NAMALWA (cell line): ENCODE measurements around the gene DNAH17.

Experiments
- DNase-seq: peaks from one replicate; pipeline ENCODE4 v3.0.0-alpha.2; 2015; ENCODE audit warnings: low spot score

The DNAH17 gene, protein sequence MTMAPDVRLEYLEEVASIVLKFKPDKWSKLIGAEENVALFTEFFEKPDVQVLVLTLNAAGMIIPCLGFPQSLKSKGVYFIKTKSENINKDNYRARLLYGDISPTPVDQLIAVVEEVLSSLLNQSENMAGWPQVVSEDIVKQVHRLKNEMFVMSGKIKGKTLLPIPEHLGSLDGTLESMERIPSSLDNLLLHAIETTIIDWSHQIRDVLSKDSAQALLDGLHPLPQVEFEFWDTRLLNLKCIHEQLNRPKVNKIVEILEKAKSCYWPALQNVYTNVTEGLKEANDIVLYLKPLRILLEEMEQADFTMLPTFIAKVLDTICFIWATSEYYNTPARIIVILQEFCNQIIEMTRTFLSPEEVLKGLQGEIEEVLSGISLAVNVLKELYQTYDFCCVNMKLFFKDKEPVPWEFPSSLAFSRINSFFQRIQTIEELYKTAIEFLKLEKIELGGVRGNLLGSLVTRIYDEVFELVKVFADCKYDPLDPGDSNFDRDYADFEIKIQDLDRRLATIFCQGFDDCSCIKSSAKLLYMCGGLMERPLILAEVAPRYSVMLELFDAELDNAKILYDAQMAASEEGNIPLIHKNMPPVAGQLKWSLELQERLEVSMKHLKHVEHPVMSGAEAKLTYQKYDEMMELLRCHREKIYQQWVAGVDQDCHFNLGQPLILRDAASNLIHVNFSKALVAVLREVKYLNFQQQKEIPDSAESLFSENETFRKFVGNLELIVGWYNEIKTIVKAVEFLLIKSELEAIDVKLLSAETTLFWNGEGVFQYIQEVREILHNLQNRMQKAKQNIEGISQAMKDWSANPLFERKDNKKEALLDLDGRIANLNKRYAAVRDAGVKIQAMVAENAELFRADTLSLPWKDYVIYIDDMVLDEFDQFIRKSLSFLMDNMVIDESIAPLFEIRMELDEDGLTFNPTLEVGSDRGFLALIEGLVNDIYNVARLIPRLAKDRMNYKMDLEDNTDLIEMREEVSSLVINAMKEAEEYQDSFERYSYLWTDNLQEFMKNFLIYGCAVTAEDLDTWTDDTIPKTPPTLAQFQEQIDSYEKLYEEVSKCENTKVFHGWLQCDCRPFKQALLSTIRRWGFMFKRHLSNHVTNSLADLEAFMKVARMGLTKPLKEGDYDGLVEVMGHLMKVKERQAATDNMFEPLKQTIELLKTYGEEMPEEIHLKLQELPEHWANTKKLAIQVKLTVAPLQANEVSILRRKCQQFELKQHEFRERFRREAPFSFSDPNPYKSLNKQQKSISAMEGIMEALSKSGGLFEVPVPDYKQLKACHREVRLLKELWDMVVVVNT (N-terminal part only)

GRCh38 chr17:78577296-78577695 is at the start of gene DNAH17:
DNAH17 (minus strand) TSS chr17:78577396; CDS start chr17:78575057, 2,339 bp downstream.
- no peak for DNase-seq

DNA sequence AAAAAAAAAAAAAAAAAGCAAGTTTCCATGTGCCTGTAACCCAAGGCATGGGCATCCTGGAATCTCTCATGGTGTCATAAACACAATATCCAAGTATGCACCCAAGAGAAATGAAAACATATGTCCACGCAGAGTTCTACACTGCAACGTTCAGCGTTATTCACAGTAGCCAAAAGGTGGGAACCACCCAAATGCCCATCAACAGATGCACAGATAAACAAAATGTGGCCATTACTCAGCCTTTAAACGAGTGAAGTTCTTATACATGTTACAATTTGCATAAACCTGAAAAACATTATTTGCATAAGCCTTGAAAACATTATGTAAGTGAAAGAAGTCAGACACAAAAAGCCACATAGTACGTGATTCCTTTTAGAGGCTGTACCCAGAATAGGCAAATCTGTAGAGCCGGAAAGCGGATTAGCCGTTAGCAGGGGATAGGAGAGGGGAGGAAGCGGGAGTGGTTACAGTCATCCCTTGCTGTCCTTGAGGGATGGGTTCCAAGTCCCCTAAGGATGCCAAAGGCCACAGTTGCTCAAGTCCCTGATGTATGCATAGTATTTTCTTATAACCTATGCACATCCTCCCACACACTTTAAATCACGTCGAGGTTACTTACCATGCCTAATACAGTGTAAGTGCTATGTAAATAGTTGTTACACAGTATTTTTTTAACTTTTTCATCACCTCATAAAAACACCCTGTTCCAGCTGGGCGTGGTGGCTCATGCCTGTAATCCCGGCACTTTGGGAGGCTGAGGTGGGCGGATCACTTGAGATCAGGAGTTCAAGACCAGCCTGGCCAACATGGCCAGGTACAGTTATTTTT is 47.3 kb upstream of the DNAH17 start:
- peak; percentile 27 for DNase-seq

GRCh38 chr17:78623541-78623940 is 46.3 kb upstream of the DNAH17 start:
- no peak for DNase-seq

- no peak for DNase-seq
Measured at GRCh38 chr17:78622491-78623265, 45.5 kb upstream of the DNAH17 start.

GRCh38 chr17:78621720-78622490 is 44.7 kb upstream of the DNAH17 start:
- DNase-seq = no peak

DNA sequence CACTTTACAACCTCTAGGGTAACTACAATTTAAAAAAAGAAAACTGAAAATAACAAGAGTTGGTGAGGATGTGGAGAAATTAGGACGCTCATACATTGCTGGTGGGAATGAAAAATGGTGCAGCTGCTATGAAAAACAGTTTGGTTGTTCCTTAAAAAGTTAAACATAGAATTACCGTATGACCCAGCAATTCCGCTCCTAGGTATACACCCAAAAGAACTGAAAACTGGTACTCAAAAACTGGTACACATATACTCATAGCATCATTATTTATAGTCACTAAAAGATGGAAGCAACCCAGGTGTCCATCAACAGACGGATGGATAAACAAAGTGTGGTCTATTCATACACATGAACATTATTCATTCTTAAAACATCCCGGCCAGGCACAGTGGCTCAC is 42.9 kb upstream of the DNAH17 start:
- DNase-seq = no peak

GRCh38 chr17:78619334-78619733 is 42.1 kb upstream of the DNAH17 start:
- DNase-seq = no peak

- no peak for DNase-seq
Measured at GRCh38 chr17:78618264-78619066, 41.3 kb upstream of the DNAH17 start.

- DNase-seq = no peak
Measured at GRCh38 chr17:78617511-78618061, 40.4 kb upstream of the DNAH17 start.

- DNase-seq = no peak
Measured at GRCh38 chr17:78616946-78617345, 39.8 kb upstream of the DNAH17 start.

- no peak for DNase-seq
Measured at GRCh38 chr17:78615631-78616030, 38.4 kb upstream of the DNAH17 start.

- DNase-seq = no peak
Measured at GRCh38 chr17:78613416-78613815, 36.2 kb upstream of the DNAH17 start.

GRCh38 chr17:78611607-78612006 is 34.4 kb upstream of the DNAH17 start:
- no peak for DNase-seq

GRCh38 chr17:78610951-78611511 is 33.8 kb upstream of the DNAH17 start:
- DNase-seq = no peak

DNA sequence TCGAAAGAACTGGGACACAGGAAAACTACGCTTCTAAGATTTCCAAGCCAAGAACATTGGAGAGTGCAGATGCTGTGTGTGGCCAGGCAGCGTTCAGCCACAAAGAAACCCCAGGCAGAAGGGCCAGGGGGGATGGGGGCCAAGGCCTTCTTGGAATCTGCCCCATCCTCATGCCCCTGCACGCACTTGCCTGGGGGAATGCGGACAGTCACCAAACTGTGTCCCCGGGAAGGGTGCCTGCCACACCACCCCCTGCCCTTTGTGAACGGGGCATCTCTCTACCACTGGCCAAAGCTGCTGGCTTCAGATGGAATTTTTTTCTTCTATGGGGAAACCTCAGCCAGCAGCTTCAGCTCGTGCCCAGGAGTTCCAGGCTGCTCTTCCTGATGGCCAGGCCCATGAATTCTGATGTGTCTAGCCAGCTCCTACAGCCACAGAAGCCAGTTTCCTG is 32.0 kb upstream of the DNAH17 start:
- no peak for DNase-seq

DNA sequence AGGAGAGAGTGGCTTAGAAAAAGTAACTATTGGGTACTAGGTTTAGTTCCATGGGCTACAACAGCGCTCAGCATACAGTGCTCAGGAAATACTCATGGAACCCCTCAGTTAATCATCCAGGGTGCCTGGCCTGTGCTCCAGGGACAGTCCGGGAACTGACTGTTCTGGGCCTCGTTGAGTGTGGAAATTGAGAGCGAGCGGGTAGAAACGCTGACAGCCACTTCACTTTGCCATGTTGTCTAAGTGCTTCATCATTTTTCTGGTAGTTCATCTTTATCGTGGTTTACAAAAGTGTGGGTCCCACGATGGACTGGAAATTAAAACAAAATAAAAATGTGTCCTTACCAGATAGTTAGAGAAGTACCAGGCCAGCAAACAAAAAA is 31.6 kb upstream of the DNAH17 start:
- no peak for DNase-seq

DNA sequence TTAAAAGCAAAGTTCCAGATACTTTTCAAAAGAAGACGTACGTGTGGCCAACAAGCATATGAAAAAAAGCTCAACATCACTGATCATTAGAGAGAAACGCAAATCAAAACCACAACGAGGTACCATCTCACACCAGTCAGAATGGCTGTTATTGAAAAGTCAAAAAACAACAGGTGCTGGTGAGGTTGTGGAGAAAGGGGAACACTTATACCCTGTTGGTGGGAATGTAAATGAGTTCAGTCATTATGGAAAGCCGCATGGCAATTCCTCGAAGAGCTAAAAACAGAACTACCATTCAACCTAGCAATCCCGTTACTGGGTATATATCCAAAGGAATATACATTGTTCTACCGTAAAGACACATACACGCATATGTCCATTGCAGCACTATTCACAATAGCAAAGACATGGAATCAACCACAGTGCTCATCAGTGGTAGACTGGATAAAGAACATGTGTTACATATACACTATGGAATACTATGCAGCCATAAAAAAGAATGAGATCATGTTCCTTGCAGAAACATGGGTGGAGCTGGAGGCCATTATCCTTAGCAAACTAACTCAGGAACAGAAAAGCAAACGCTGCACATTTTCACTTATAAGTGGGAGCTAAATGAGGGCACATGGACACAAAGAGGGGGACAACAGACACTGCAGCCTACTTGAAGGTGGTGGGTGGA is 31.1 kb upstream of the DNAH17 start:
- DNase-seq = no peak

GRCh38 chr17:78607038-78607437 is 29.8 kb upstream of the DNAH17 start:
- no peak for DNase-seq
